NB4 (cell line): Measurements from ENCODE around the gene RGL2.

ENCODE experiments used
- DNase-seq: peaks from one replicate; pipeline ENCODE4 v3.0.0; 2010; ENCODE audit warnings: low read depth
- H3K4me3 ChIP-seq: one replicate; pipeline ENCODE4 v1.5.1; 2011; ENCODE audit warnings: mild to moderate bottlenecking, low read depth, low read length, moderate library complexity
- CTCF ChIP-seq: IDR thresholded peaks from one replicate; pipeline ENCODE4 v1.5.1; 2012; ENCODE audit warnings: low read depth, low read length
- MAX ChIP-seq: IDR thresholded peaks from 2 replicates; pipeline ENCODE4 v1.6.1; 2011; ENCODE audit warnings: low read depth, low read length
- MYC ChIP-seq: IDR thresholded peaks from 2 replicates; pipeline ENCODE4 v1.6.1; 2011; ENCODE audit warnings: low read depth, low read length
- POLR2A ChIP-seq: IDR thresholded peaks from 2 replicates; pipeline ENCODE4 v1.6.1; 2011; ENCODE audit warnings: mild to moderate bottlenecking; ENCODE audit not compliant: insufficient read length; ENCODE audit errors: extremely low read depth

The RGL2 gene

GRCh38 chr6:33259032-33259431 lies 39.7 kb downstream of the RGL2 start:
- H3K4me3 ChIP-seq, result no peak overlapping the region
- DNase-seq, result no peak
- TF ChIP-seq CTCF (no peak), MYC (no peak), POLR2A (no peak), MAX (no peak)

- no peak for TF ChIP-seq MAX
- no peak for TF ChIP-seq MYC
- no peak for TF ChIP-seq POLR2A
- no peak for TF ChIP-seq CTCF
- no peak for DNase-seq
- no peak overlapping the region for H3K4me3 ChIP-seq
These were observed 44.2 kb downstream of the RGL2 start for GRCh38 chr6:33254591-33254990.

GRCh38 chr6:33252759-33253158 lies 46.0 kb downstream of the RGL2 start:
- no peak overlapping the region for H3K4me3 ChIP-seq
- TF ChIP-seq POLR2A (no peak), CTCF (no peak), MAX (no peak), MYC (no peak)
- no peak for DNase-seq

- no peak for TF ChIP-seq POLR2A
- TF ChIP-seq MAX, result no peak
- no peak for DNase-seq
These were observed 47.2 kb downstream of the RGL2 start for GRCh38 chr6:33251395-33252012.

GRCh38 chr6:33250731-33251130 lies 48.0 kb downstream of the RGL2 start:
- peak overlapping the region; percentile 94 for H3K4me3 ChIP-seq
- TF ChIP-seq MAX (no peak), CTCF (no peak), POLR2A (no peak), MYC (no peak)
- DNase-seq, result no peak

More at GRCh38 chr6:33251395-33252012, 47.2 kb downstream of the RGL2 start:
- H3K4me3 ChIP-seq, result no peak overlapping the region

- H3K4me3 ChIP-seq, result peak overlapping the region; percentile 94
- DNase-seq, result peak; percentile 58
- no peak for TF ChIP-seq POLR2A
- TF ChIP-seq CTCF, result no peak
- TF ChIP-seq MAX, result no peak
- TF ChIP-seq MYC, result no peak
These were observed 48.8 kb downstream of the RGL2 start for GRCh38 chr6:33249732-33250630.
